ENCODE data around the gene RAF1. TPM values are rescaled to one million over a fixed set of nuclear protein-coding genes. Genes with fewer than 3 reads are reported as not detected.

RAF1 gene
- total and polyA plus RNA-seq, 2 of the 13 experiments (the other 11 are each of a cell fraction or from before 2014, with no cell fraction given): 72.2 to 91.4 TPM

DNA sequence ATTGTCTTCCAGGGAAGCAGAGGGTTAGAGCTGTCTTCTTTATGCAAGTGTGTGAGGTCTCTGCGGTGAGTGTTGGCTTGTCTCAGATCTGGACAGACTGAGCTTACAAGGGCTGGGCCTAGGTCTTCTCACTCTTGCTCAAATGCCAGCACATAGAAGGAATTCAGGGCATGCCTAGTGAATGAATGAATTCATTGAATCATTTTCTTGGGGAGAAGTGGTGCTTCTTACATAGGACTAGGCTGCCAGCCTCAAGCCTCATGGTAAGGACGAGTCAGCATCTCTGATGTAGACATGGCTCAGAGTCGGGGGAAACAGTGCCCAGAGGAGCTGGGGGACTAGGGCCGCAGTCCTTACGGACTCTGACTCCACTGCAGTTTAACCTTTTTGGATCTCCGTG is 89.8 kb downstream of the RAF1 start (continued):
- TF ChIP-seq, protein P1, sequence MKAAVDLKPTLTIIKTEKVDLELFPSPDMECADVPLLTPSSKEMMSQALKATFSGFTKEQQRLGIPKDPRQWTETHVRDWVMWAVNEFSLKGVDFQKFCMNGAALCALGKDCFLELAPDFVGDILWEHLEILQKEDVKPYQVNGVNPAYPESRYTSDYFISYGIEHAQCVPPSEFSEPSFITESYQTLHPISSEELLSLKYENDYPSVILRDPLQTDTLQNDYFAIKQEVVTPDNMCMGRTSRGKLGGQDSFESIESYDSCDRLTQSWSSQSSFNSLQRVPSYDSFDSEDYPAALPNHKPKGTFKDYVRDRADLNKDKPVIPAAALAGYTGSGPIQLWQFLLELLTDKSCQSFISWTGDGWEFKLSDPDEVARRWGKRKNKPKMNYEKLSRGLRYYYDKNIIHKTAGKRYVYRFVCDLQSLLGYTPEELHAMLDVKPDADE (CRISPR knock-in tag; IDR thresholded peaks at IDR 0.05): no peak
- TF ChIP-seq ZNF180 (CRISPR knock-in tag; IDR thresholded peaks at IDR 0.05; ENCODE audit: borderline replicate concordance, low read depth) (no peak), XBP1 (CRISPR knock-in tag; IDR thresholded peaks at IDR 0.05) (no peak), ZNF567 (CRISPR knock-in tag; IDR thresholded peaks at IDR 0.05; ENCODE audit: borderline replicate concordance) (no peak), TMF1 (CRISPR knock-in tag; IDR thresholded peaks at IDR 0.05; ENCODE audit: low read depth) (no peak), TBL1XR1 (IDR thresholded peaks at IDR 0.05; ENCODE audit: borderline replicate concordance, low read length, partially characterized antibody) (no peak), SRY (CRISPR knock-in tag; IDR thresholded peaks at IDR 0.05) (no peak)
- TF ChIP-seq, protein P2, sequence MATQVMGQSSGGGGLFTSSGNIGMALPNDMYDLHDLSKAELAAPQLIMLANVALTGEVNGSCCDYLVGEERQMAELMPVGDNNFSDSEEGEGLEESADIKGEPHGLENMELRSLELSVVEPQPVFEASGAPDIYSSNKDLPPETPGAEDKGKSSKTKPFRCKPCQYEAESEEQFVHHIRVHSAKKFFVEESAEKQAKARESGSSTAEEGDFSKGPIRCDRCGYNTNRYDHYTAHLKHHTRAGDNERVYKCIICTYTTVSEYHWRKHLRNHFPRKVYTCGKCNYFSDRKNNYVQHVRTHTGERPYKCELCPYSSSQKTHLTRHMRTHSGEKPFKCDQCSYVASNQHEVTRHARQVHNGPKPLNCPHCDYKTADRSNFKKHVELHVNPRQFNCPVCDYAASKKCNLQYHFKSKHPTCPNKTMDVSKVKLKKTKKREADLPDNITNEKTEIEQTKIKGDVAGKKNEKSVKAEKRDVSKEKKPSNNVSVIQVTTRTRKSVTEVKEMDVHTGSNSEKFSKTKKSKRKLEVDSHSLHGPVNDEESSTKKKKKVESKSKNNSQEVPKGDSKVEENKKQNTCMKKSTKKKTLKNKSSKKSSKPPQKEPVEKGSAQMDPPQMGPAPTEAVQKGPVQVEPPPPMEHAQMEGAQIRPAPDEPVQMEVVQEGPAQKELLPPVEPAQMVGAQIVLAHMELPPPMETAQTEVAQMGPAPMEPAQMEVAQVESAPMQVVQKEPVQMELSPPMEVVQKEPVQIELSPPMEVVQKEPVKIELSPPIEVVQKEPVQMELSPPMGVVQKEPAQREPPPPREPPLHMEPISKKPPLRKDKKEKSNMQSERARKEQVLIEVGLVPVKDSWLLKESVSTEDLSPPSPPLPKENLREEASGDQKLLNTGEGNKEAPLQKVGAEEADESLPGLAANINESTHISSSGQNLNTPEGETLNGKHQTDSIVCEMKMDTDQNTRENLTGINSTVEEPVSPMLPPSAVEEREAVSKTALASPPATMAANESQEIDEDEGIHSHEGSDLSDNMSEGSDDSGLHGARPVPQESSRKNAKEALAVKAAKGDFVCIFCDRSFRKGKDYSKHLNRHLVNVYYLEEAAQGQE (IDR thresholded peaks at IDR 0.05; ENCODE audit: borderline replicate concordance in 1 of 2, low read depth in 1 of 2, low read length in 2 of 2): no peak
- TF ChIP-seq, protein P3, sequence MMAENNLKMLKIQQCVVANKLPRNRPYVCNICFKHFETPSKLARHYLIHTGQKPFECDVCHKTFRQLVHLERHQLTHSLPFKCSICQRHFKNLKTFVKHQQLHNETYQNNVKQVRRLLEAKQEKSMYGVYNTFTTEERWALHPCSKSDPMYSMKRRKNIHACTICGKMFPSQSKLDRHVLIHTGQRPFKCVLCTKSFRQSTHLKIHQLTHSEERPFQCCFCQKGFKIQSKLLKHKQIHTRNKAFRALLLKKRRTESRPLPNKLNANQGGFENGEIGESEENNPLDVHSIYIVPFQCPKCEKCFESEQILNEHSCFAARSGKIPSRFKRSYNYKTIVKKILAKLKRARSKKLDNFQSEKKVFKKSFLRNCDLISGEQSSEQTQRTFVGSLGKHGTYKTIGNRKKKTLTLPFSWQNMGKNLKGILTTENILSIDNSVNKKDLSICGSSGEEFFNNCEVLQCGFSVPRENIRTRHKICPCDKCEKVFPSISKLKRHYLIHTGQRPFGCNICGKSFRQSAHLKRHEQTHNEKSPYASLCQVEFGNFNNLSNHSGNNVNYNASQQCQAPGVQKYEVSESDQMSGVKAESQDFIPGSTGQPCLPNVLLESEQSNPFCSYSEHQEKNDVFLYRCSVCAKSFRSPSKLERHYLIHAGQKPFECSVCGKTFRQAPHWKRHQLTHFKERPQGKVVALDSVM (CRISPR knock-in tag; IDR thresholded peaks at IDR 0.05): no peak
